Retinal pigment epithelial cell (primary cell): ENCODE data around the gene SP2.

Experiments
- DNase-seq: peaks from one replicate; pipeline ENCODE4 v3.0.0-alpha.2; 2010; ENCODE audit warnings: low read depth
- H3K4me3 ChIP-seq: 2 replicates; pipeline ENCODE4 v1.5.1; 2011; ENCODE audit warnings: mild to moderate bottlenecking, low read length, control low read depth, moderate library complexity
- TF ChIP-seq, protein P1 (sequence below): conservative IDR thresholded peaks from 2 replicates; pipeline ENCODE4 v1.5.1; 2011; ENCODE audit warnings: low read depth, low read length, control low read depth, inconsistent platforms

Gene SP2

DNA sequence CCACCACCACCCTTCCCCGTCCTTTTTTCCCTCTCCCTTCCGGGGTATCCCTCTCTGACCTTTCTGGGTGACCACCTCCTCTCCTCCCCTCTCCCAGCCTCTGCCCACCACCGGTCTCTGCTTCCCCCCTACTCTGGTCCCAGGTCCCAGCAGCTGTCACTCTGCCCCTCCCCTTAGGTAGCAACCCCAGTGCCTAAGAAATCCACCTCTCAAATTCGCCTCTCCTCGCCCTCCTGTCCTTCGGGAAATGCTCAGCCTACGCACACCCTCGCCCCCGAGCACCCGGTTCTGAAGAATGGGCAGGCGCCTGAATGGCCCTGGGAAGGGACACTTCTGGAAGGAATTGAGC lies 44.3 kb upstream of the SP2 start:
- TF ChIP-seq, protein P1, sequence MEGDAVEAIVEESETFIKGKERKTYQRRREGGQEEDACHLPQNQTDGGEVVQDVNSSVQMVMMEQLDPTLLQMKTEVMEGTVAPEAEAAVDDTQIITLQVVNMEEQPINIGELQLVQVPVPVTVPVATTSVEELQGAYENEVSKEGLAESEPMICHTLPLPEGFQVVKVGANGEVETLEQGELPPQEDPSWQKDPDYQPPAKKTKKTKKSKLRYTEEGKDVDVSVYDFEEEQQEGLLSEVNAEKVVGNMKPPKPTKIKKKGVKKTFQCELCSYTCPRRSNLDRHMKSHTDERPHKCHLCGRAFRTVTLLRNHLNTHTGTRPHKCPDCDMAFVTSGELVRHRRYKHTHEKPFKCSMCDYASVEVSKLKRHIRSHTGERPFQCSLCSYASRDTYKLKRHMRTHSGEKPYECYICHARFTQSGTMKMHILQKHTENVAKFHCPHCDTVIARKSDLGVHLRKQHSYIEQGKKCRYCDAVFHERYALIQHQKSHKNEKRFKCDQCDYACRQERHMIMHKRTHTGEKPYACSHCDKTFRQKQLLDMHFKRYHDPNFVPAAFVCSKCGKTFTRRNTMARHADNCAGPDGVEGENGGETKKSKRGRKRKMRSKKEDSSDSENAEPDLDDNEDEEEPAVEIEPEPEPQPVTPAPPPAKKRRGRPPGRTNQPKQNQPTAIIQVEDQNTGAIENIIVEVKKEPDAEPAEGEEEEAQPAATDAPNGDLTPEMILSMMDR: no peak
- H3K4me3 ChIP-seq: no peak overlapping the region
- DNase-seq: no peak

DNA sequence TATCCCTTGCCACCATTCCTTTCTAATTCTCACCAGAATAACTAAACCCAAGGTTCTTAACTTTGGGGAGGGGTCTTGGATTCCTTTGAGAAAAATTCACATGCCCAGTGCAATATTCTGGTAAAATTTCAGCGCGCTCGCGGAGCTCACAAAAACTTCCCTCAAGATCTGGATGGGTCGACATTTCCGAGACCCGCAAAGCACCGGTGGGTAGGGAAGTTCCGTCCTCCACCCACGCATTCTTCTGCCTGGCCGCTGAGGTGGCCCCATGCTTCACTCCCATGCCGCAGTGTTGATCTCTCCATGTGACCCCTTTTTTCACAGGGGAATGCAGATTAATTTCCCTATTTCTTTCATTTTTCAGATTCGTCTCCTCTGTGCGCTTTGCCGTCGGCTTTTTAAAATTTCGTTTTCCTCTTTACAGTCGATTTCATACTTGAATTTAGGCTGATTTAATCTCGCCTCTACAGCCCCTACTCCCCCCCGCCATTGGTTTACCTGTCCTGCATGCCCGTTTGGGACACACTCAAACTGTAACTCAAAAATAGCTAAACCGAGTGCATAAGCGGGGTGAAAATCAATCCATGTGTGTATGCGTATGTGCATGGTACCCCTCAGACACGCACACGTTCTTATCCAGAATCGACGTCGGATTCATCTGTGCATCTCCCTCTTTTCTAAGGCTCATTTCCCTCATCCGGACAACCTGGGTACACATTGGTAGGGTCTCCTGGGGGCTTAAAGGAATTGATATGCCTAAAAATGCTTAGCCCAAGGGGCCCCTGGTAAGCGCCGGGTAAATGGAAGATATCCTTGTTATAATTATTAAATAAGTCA lies 43.7 kb upstream of the SP2 start:
- DNase-seq: no peak
- TF ChIP-seq, protein P1: no peak
- no peak overlapping the region for H3K4me3 ChIP-seq

- TF ChIP-seq, protein P1: no peak
- no peak overlapping the region for H3K4me3 ChIP-seq
- no peak for DNase-seq
Observed at GRCh38 chr17:47853616-47854015, 42.4 kb upstream of the SP2 start.

DNA sequence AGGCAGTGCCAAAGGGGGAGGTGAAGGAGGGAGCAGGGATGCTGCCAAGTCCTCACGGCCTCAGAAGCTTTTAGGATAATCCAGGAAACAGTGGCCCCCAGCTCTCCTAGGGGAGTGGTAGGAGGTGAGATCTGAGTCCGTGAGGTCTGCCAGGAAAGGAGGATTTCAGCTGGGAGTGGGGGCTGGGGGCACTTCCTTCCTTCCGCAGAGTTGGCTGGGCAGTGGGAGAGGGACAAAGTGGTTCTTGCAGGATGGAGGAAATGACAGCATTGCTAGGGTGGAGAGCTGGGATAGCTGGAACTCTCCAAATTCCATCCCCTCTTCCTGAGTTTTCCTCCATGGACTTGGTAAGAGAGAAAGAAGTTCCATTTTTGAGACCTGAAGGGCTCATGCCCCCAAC lies 40.3 kb upstream of the SP2 start:
- H3K4me3 ChIP-seq: no peak overlapping the region
- TF ChIP-seq, protein P1: no peak
- no peak for DNase-seq

DNA sequence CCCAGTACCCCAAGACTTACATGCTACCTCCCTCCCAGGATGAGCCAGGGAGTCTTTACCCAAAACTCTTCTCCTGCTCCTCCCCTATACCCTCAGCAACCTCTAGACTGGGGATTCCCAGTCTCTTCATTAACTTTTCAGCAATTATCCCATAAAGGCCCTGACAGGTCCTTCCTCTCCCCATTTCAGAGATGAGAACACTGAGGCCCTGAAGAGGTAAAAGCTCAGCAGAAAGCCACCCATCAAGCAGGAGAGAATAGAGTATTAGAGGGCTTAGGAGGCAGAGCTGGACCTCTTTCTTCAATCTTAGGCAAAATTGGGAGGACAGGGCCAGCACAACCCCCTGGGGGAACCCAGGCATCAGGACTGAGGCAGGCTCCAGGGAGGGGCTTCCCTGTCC lies 39.2 kb upstream of the SP2 start:
- H3K4me3 ChIP-seq: no peak overlapping the region
- DNase-seq: no peak
- TF ChIP-seq, protein P1: no peak

GRCh38 chr17:47857551-47858455 lies 38.2 kb upstream of the SP2 start:
- no peak overlapping the region for H3K4me3 ChIP-seq
- TF ChIP-seq, protein P1: no peak
- no peak for DNase-seq
